Activated T-helper 1 cell treated with anti-CD3 and anti-CD28 coated beads, Interleukin-2, amount 50 U/mL, for 16 hours (primary cell): ENCODE results near the gene PSMG3.
A peak's percentile ranks its signal among the peaks of the same experiment; 100 is the strongest.
"Not testable (repeated sequence)": the region's sequence is repeated elsewhere in the genome, so short reads cannot be mapped to it uniquely, and the experiment has no call there.

Source experiments
- DNase-seq, 2 donors: peaks; one replicate each; pipeline ENCODE4 v3.0.0-alpha.2; 2020; ENCODE audit warnings: low read depth in 1 of 2, low spot score in 1 of 2

The PSMG3 gene

DNA sequence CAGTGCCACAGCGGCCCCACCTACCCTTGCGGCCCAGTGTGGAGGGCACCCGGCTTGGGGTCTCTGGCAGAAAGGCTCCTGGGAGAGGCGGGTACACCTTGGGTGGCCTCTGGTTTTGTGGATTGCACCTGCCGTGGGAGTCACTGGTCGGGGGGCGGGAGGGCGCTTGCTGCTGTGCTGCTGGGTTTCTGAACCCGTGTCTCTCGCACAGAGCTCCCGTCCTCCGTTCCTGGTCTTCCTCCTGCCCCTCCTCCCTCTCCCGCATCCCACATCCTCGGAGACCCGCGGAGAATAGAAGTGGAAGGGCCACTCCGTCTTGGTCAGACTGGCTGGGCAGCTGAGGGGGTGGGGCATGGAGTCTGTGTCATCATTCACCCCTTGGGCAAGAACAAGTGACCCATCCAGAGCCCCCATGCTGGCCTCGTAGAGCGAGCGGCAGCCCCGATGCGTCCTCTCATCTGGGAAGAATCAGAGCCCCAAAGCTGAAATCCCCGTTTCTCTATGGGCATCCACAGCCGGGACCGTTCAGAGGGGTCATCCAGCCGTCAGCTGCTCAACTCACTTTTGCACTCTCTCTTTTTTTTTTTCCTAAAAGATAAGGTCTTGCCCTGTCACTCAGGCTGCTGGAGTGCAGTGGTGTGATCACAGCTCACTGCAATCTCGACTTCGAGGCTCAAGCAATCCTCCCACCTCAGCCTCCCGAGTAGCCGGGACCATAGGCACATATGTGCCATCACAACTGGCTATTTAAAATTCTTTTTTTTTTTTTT is 35.3 kb downstream of the PSMG3 start:
- DNase-seq: no peak

DNA sequence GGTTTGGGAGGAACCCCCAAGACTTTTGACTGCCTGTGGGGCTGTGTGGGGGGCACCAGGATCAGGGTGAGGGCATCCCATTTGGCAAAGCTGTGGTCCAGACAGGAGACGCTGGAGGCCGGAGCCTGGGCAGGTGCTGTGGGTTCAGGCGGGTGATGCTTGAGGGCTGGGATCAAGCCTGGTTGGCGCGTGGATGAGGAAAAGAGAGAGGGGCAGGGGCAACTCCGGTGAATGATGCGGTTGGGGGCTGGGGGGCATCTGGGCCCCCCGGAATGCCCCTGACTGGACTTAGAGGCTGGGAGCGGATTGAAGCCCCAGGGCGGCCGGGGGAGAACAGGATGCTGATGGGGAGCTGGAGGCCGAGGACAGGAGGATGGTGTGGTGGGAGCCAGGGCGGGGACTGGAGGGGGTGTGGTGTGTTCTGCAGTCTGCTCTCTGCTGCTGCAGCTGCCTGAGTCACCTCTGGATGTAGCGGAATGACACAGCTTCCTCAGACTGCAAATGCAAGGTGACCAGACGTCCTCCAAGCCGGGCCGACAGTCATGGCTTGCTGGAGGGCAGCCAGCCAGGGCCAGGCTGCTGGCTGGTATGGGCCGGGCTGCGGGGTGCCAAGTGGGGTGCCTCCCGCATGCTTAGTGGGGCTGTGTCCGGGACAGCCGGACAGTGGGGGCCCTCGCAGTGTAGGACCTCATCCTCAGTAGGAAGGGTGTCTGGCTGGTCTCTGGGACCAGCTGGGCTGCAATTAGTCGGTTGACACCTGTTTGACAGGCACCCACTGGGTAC is 36.1 kb downstream of the PSMG3 start:
- DNase-seq: no peak

GRCh38 chr7:1533255-1533546 is 36.6 kb downstream of the PSMG3 start:
- no peak for DNase-seq

DNA sequence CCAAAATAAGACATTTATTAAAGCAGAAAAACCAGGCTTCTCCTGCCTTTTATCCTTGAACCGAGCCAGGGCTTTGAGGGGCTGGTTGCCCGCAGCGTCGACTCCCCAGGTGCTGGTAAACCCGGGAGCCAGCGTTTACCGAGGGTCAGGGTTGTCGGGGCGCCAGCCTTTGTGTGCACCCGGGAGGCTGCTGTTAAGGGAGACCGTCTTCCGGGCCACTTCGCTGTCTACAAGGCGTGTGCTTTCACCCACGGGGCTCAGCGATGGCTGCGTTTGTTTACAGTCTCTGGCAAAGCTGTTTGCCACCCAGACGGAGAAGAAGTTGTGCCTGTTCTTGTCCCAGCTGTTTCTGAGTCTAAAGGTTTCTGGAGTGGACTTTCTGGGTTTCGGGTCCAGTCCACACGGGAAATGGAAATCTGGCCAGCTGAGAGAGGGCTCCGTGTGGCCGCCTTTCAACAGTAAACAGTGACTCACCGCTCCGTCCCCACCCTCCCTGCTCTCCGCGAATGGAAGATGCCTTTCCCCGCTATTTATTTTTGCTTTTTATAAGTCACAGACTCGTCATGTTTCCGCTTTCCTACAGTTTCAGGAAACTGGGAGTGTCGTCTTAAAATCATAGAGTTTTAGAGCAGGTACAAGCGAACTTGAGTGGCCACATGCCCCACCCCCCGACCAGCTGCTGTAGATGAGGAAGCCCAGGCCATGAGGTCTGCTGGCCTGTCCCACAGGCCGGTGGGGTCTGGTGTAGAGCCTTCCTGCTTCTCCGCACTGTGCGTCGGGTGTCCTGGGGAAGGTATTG is 37.2 kb downstream of the PSMG3 start:
- DNase-seq: peak; percentile 28 to 44

DNA sequence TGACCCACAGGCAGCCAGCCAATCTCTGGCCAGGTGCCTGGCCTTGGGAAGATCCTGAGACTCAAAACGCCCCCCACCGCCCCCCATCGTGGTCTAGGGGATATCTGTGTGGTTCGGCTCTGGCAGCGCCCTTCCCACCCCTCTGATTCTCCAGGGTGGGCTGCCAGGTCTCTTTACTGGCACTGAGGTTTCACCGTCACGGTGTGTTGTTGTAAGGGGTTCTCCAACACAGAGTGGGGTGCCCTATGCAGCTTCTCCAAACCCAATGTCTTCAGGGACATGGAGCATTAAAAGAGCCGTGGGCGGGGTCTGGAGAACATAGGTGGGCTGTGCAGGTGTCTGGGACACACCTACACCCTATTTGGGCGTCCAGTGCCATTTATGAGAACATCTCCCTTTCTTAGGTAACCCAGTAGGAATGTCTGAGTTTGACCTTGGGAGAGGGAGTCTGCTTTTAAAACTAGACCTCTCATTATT is 37.8 kb downstream of the PSMG3 start:
- no peak for DNase-seq

GRCh38 chr7:1531263-1531978 is 38.4 kb downstream of the PSMG3 start:
- DNase-seq: peak; percentile 21 to 36

- DNase-seq: no peak
These were observed 38.9 kb downstream of the PSMG3 start for GRCh38 chr7:1530946-1531262.

- DNase-seq: no peak
These were observed 40.3 kb downstream of the PSMG3 start for GRCh38 chr7:1529383-1530116.

DNA sequence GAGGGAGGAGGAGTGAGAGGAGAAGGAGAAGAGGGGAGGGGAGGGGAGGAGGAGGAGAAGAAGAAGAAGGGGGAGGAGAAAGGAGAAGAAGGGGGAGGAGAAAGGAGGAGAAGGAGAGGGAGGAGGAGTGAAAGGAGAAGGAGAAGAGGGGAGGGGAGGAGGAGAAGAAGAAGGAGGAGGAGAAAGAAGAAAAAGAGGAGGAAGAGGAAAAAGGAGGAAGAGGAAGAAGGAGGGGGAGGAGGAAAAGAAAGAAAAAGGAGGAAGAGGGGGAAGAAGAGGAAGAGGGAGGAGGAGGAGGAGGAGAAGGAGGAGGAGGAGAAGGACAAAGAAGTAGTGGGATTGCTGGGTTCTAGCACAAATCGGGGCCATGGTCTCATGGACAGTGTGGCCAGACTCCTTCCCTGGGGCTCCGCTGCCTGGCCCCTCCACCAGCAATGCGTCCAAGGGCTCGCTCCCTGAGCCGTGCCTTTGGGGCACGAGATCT is 43.5 kb downstream of the PSMG3 start:
- DNase-seq: no peak

DNA sequence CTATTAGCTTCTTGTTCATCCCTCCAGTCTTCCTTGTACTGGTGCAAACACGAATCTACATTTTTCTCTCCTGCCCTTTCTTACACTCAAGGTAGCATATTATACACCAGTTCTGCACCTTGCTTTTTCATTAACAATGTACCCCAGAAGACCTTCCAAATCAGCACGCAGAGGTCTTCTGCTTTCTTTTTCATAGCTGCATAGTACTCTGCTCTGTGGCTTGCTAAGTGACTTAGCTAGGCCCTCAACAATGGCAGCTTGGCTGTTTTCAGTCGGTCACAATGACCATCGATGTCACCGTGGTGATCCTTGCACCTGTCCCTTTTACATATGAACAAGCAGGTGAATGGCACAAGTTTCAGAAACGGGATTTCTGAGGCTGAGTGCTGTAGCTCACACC is 44.4 kb downstream of the PSMG3 start:
- DNase-seq: no peak

DNA sequence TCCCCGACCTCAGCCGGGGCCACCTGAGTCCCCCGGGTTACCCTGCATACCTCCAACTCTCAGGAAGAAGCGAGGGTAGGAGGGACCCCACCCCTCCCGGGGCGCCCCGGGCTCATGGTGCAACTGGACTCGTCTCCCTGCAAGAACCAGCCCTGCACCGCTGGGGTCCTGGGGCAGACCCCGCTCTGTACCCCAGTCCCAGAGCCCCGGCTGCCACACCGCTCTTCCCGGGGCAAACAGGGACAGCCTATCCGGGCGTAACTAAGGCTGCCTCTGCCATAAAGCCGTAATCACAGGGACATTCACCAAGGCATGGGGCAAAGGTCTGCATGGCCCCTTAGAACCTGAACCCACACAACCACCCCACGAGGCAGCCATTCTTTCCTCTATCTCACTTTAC is 46.0 kb downstream of the PSMG3 start:
- DNase-seq: no peak

DNA sequence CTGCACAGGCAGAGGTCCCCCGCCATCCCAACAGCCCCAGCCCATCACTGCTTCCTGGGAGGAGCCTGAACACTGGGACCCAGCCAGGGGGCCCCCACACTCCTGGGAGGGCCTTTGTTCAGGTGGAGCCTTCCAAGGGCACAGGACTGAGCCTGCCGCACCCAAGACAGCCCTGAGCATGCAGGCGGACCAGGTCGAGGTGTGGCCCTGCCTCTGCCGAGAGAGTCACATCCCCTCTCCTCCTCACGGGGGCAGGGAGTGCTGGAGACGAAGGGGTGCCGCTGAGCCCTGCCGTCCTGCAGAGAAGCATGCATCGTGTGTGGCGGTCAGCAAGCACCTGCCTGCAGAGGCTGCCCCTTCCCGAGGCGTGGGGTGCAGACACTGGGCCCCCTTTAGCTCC is 46.6 kb downstream of the PSMG3 start:
- DNase-seq: no peak

GRCh38 chr7:1521456-1521855 is 48.4 kb downstream of the PSMG3 start:
- DNase-seq: no peak

DNA sequence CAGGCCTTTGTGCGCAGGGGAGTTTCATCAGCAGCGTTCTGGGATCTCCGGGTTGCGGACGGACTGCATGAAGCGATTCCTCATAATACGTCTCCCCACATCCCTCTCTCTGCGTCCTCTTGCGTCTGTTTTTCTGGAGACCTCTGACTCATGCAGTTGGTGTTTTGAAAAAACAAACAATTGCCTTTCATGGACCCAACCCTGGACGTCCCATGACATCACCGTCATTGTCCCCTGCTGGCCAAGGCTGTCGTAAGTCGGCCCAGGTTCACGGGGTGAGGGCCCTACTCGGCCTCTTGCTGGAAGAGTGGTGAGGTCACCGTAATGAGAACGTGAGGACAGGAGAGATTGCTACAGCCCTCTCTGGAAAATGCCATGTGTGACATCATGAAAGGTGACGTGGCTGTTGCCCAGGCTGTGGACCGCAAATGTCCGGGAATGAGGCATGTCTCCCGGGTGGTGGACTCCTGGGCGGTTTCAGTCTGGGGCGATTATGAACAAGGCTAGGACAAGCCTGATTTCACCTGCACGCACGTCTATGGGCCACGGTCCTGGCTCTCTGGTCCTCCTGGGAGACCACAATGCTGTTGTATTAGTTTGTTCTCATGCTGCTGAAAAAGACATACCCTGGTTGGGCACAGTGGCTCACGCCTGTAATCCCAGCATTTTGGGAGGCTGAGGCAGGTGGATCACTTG is 49.1 kb downstream of the PSMG3 start:
- no peak for DNase-seq

DNA sequence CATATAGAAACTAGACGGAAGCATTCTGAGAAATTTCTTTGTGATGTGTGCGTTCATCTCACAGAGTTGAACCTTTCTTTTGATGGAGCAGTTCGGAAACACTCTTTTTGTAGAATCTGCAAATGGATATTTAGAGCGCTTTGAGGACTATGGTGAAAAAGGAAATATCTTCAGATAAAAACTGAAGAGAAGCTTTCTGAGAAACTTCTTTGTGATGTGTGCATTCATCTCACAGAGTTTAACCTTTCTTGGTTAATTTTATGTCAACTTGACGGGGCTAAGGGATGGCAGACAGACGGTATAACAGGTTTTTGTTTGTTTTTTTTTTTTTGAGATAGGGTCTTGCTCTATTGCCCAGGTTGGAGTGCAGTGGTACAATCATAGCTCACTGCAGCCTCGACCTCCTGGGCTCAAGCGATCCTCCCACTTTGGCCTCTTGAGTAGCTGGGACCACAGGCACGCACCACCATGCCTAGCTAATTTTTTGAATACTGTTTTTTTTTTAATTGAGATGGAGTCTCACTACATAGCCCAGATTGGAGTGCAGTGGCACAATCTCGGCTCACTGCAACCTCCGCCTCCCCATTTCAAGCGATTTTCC is 50.4 kb downstream of the PSMG3 start:
- not testable (repeated sequence) for DNase-seq
